ENCODE measurements around the gene ALG9. TPM values are rescaled to one million over a fixed set of nuclear protein-coding genes. Genes with fewer than 3 reads are reported as not detected.

ALG9 gene
- total and polyA plus RNA-seq, 7 donors, result 9.6 to 21.9 (median 15.3) TPM

DNA sequence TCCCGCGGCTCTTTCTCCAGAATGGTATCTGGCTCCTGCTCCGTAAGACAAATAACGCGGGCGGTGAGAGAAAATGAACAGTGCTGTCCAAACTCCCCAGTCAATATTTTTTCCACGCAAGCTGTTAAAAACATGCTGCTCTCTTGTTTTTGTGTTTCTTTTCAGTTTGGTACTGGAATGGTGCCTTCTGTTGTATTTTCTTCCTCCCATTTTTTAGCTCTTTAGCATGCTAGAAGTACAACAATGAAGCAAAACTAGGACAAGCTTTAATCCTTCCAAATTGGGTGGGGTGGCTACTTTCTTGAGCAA is 104.6 kb downstream of the ALG9 start:
- no peaks in the 10 kb centered on the region for H3K27me3 ChIP-seq (ENCODE audit: insufficient read depth in 3 of 3, low read length in 2 of 3)
- peak overlapping the region; percentile 86 for H3K27ac ChIP-seq
- H3K9me3 ChIP-seq, result no peaks in the 10 kb centered on the region
- TF ChIP-seq, protein P1, sequence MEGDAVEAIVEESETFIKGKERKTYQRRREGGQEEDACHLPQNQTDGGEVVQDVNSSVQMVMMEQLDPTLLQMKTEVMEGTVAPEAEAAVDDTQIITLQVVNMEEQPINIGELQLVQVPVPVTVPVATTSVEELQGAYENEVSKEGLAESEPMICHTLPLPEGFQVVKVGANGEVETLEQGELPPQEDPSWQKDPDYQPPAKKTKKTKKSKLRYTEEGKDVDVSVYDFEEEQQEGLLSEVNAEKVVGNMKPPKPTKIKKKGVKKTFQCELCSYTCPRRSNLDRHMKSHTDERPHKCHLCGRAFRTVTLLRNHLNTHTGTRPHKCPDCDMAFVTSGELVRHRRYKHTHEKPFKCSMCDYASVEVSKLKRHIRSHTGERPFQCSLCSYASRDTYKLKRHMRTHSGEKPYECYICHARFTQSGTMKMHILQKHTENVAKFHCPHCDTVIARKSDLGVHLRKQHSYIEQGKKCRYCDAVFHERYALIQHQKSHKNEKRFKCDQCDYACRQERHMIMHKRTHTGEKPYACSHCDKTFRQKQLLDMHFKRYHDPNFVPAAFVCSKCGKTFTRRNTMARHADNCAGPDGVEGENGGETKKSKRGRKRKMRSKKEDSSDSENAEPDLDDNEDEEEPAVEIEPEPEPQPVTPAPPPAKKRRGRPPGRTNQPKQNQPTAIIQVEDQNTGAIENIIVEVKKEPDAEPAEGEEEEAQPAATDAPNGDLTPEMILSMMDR (IDR thresholded peaks at IDR 0.05), result no peak
- ATAC-seq, result peak in 3 of 4 donors; percentile 31 to 63 (median 46)
- peaks cover 3 to 34% of the 10 kb centered on the region in 2 donors for H3K36me3 ChIP-seq (ENCODE audit: insufficient read depth in 1 of 2, low read depth in 1 of 2)
- H3K4me3 ChIP-seq, result peak overlapping the region; percentile 97
- H3K4me1 ChIP-seq, result peaks cover 18% of the 10 kb centered on the region
- intact Hi-C loops (cut with DNase I), result no loop called here
- WGBS, 3 donors, result 1 to 7% (median 3%) methylated on average over 7 of the region's 7 CpGs
- no peak for DNase-seq

DNA sequence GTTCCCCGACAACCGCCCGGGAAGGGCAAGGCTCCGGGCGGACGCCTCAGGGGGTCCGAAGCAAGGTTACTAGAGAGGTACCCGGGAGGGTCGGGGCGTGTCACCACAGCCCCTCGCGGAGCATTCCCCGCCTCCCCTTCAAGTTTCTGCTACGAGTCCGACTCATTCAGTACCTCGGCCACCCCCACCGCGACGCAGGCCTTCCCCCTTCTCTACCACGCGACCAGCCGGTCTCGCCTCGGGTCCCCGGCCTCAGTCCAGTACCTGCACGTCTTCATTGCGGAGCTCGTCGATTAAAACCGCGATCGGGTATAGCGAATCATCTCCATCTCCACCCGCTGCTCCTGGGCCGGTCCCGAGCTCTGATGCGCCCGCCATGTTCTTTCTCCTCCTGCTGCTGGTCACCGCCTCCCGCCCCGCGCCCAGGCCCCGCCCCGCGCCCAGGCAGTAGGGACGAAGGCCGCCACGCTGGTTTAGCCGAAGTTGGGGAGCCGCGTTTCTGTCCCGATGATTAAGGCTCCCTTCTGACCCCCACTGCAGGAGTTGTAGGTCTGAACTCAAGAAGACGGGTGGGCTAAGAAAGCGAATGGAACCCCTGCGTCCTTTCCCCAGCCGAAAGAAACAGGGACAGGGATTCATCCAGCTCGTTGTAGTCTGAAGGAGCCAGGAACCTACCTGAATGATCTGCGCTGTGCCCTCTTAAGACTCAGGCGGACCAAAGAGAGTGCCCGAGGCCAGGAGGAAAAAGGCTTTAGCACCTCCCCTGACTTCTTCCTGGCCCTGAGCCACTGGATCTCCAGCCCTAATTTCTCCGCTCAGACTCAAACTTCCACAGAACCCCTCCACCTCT is 105.2 kb downstream of the ALG9 start, which contains the start of gene PPP2R1B:
Gene PPP2R1B, minus strand, starts transcription at position 406 of the 850 bp plus-strand sequence. Its CDS starts 28 bp downstream, at position 378.
- Histone ChIP-seq H3K4me1 (peaks cover 18% of the 10 kb centered on the region), H3K36me3 (ENCODE audit: insufficient read depth in 1 of 2, low read depth in 1 of 2) (peaks cover 3 to 39% of the 10 kb centered on the region in 2 donors), H3K4me3 (peak within 1 kb of the TSS; percentile 97), H3K27me3 (ENCODE audit: insufficient read depth in 3 of 3, low read length in 2 of 3) (no peaks in the 10 kb centered on the region), H3K9me3 (no peaks in the 10 kb centered on the region), H3K27ac (peak within 1 kb of the TSS; percentile 86)
- 0% methylated on average over 56 to 61 of the region's 61 CpGs for WGBS, 3 donors
- intact Hi-C loops (cut with DNase I), result no loop called here
- TF ChIP-seq, protein P1 (IDR thresholded peaks at IDR 0.05), result no peak
- peak; percentile 74 to 88 for DNase-seq
- ATAC-seq, result peak; percentile 95 to 98 (median 96)

DNA sequence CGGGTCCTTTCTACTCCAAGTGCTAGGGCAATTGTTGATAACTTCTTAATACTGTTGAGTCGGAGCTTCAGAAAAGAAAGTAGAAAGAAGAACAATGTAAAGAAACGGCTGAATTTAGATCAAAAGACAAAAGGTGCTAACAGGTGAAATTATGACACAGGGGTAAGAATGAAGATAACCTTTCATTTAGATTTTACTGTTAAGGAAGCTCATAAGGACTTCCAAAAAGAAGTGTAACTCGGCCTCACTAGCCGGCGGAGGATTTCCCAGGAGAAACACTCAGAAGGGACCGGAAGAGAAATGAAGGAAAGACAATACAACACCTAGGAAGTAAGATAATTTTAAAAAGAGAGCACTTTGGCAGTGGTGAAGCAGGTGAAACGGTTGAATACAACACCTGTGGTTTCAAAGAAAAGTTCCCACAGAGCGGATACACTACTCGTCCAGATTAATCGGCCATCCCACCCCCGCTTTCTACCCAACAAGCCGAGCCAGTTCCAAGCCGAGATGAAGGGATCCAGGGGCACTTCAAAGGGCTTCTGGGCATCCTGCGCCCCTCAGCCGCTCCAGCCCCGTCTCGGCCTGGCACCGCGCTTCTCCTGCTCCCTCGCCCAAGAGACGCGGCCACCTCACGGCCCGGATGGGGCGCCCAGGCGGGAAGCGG is 105.9 kb downstream of the ALG9 start:
- WGBS, 3 donors, result 2 to 4% (median 3%) methylated on average over 27 to 28 of the region's 28 CpGs
- TF ChIP-seq, protein P1 (IDR thresholded peaks at IDR 0.05), result no peak
- intact Hi-C loops (cut with DNase I), result no loop called here
- no peaks in the 10 kb centered on the region for H3K9me3 ChIP-seq
- peak overlapping the region; percentile 86 for H3K27ac ChIP-seq
- peak overlapping the region; percentile 97 for H3K4me3 ChIP-seq
- peak; percentile 41 to 69 (median 48) for ATAC-seq
- no peak for DNase-seq
- H3K27me3 ChIP-seq (ENCODE audit: insufficient read depth in 3 of 3, low read length in 2 of 3), result no peaks in the 10 kb centered on the region
- H3K36me3 ChIP-seq (ENCODE audit: insufficient read depth in 1 of 2, low read depth in 1 of 2), result peaks cover 7 to 47% of the 10 kb centered on the region in 2 donors
- H3K4me1 ChIP-seq, result peaks cover 18% of the 10 kb centered on the region

DNA sequence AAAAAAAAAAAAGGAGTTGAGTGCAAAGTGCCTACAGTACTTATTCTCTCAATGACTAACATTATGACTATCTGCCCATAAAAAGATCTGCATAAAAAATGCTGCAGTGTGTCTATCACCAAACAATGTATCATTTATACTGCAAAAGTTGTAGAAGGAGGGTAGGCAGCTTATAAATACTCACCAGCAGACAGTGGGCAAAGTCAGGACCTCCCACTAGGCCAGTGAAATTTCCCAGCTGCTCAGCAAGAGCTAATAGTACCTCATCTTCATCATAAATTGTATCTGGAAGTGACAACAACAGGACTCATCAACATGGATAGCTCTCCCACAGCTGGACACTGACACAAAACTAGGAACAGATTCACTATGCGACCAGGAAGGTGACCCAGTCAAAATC is 106.8 kb downstream of the ALG9 start:
- intact Hi-C loops (cut with DNase I), result loop anchor here in 1 of 2 donors (5.0 kb wide), 1 partner anchor 162 kb away; the partner anchor contains the start of gene SIK2
- H3K9me3 ChIP-seq, result no peaks in the 10 kb centered on the region
- ATAC-seq (no peak), DNase-seq (no peak)
- peak overlapping the region; percentile 97 for H3K4me3 ChIP-seq
- no peaks in the 10 kb centered on the region for H3K27me3 ChIP-seq (ENCODE audit: insufficient read depth in 3 of 3, low read length in 2 of 3)
- TF ChIP-seq, protein P1 (IDR thresholded peaks at IDR 0.05), result no peak
- H3K4me1 ChIP-seq, result peaks cover 18% of the 10 kb centered on the region
- H3K36me3 ChIP-seq (ENCODE audit: insufficient read depth in 1 of 2, low read depth in 1 of 2), result peaks cover 9 to 55% of the 10 kb centered on the region in 2 donors
- no peak overlapping the region for H3K27ac ChIP-seq
- WGBS, 3 donors, result 42 to 70% (median 62%) methylated on average over 1 of the region's 1 CpG
